ENCODE results near the gene SYNPO2L.
"Not testable (repeated sequence)": the region's sequence is repeated elsewhere in the genome, so short reads cannot be mapped to it uniquely, and the experiment has no call there.

SYNPO2L gene

DNA sequence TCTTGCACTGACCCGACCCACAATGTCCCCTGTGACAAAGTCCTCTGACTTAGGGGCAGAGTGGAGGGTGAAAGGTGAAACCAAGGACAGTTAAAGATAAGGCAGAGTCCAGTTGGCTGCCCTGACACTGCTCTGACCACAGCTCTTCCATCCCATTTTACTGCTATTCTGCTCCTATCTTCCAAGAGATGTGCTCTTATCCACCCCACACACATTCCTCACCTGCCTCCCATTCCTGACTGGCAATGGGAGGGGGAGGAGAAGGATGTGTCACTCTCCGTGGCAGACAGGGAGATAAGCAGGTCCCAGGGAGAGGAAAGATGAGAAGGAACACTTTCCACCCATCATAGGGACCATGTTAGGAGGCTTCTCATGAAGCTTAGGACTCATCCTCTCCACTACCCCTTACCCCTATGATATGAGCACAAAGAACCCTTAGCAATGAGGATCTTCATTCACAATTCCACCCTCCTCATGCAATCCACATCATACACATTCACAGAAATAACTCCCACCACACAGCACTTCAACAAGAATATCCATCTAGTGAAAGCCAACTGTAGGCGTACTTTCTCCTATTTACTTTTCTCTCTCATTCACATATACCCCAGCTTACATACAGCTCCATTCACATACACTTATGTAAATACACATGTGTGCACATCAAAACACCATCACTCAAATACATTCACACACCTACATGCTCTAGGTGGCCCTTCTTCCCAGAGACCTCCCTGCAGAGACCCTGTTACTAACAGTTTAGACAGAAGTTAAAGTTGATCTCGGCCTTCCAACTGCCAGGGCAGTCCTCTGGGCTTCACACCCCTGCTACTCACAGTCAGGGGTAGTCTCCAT is 6.6 kb downstream of the SYNPO2L start:
- DNase-seq, result peak; percentile 46

GRCh38 chr10:73647875-73648651 is 7.8 kb downstream of the SYNPO2L start:
- no peak for DNase-seq

DNA sequence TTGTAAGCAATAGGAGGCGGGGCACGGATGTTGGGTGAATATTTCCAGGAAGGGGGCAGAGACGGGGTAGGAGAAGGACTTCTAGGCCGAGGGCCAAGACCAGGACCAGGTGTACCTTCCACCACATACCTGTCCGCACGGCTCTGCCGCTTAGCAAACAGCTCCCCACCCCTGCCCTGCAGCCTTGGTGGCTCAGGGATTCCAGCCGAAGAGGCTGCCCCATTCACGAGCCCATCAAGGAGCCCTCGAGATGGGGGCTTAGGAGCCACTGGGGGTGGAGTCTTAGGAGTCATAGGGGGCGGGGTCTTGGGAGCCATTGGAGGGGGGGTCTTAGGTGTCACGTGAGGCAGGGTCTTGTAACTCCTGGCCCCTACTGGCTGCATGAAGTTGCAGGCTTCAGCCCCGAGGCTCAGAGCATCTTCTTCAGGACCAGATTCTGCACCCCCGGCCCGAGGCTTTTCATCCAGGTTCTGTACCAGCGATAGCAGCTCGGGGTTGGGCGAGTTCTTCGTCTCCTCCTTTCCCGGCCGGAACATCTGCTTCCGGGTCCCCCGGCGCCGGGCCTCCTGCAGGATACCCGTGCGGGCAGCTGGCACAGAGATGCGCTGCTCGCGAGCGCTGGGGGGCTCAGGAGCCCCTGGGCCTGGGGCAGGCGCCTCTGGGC is 8.5 kb downstream of the SYNPO2L start:
- DNase-seq, result peak; percentile 57

DNA sequence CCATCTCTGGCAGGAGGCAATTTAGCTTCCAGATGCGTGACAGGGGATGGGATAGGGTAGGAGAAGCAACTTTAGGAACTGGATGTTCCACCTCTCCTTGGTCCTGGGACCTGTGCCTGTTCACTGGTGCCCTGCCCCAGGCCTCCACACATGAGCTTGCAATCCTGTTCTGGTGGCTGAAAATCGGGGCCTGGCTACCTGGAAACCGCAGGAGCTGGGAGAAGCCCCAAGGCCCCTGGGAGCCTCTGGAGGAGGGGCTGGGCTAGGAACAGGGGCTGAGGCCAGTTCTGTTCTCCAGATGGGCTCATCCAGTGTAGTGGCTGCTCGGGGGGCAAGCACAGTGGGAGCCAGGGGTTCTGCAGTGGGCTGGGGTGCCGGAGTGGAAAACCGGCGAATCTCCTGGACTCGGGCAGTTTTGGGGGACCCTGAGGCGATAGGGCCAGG is 9.2 kb downstream of the SYNPO2L start:
- no peak for DNase-seq

- no peak for DNase-seq
Observed at GRCh38 chr10:73645251-73645650, 10.6 kb downstream of the SYNPO2L start.

DNA sequence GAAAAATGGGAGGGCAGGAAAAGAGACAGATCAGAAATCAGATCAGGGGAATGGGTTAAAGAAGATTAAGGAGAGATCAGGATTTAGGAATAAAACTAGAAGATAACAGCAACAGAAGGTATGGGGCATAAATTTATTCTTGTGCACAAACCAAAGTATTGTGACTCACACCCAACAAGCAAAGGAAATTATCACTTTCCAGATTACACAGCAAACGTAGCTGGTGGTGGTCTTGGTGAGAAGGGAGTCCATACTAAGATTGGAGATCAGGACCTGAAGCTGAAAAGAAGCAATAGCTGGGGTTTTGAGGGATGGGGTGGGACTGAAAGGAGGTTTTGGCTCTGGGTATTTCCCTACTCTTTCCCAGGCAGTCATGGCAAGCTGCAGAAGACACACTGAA is 11.1 kb downstream of the SYNPO2L start:
- DNase-seq, result no peak

- DNase-seq, result peak; percentile 69
Observed at GRCh38 chr10:73644015-73644743, 11.7 kb downstream of the SYNPO2L start.

- DNase-seq, result no peak
Observed at GRCh38 chr10:73643362-73643761, 12.5 kb downstream of the SYNPO2L start.

DNA sequence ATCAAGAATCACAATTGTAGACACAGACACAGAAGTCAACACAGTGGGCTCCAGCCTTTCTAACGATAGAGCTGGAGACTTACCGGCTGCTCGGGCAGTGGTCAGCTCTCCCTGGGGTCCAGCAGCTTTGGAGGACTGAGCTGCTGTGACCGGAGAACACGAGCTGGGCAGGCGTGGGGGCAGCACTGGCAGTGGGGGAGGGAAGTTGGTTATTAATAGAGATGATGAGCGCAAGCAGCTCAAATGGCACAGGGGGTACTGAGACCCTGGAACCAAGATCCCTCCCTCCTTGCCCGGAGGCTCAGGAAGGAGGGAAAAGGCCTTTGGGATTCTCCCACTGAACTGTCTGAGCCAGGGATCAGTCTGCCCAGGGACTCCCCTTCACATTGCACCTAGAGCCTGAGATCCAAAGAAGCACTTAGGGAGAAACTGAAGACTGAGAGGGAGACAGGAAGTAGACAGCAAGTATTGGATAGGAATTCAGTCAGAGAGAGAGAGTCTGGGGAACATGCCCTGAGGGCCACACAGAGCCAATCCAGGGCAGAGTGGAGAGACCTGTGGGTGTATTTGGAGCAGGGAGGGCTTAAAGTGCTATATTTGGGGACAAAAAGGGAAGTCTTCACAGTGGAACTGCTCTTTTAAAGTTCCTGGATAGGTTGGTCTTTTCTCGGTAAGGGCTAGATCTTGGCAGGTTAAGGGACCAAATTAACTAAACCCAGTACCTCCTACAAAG is 14.3 kb downstream of the SYNPO2L start, which contains the start of gene MYOZ1:
Gene MYOZ1, minus strand, starts transcription at position 147 of the 733 bp plus-strand sequence. CDS start 1,457 bp downstream, outside the sequence.
- DNase-seq, result no peak

DNA sequence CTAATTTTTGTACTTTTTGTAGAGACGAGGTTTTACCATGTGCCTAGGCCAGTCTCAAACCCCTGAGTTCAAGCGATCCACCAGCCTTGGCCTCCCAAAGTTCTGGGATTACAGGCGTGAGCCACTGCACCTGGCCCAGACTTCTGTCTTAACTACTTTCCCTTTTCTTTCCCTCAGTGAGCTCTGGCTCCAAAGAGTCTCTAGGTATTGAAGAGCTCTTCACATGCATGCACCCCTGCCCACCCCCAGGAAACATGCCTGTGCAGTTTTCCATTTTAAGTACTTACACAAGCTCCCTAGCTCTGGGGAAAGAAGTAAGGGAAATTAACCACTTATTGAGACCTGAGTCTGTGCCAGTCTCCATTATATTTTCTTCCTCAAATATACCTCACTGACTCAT is 16.5 kb downstream of the SYNPO2L start:
- no peak for DNase-seq

DNA sequence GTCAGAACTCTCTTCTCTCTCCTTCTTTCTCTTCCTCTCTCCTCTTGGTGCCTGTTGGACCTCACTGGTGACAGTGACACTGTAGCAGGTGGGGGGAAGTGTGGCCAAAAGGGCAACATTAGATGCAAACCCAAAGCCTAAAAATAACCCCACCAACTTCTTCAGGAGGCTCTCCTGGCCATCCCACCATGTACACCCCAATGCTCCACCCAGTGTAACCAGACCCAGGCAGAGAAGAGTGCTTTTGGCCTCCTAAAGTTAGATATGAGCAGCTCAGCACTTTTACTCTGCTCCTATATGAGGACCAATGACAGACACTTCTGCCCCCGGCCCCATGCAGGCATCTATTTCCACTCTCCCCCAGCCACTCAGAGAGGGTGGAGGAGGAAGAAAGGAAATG is 20.0 kb downstream of the SYNPO2L start:
- DNase-seq, result no peak

GRCh38 chr10:73634421-73634820 is 21.4 kb downstream of the SYNPO2L start:
- no peak for DNase-seq

GRCh38 chr10:73629165-73629564 is 26.7 kb downstream of the SYNPO2L start:
- DNase-seq, result no peak

- no peak for DNase-seq
Observed at GRCh38 chr10:73628405-73628804, 27.4 kb downstream of the SYNPO2L start.

GRCh38 chr10:73627300-73627699 is 28.5 kb downstream of the SYNPO2L start:
- no peak for DNase-seq

GRCh38 chr10:73625884-73626752 is 29.7 kb downstream of the SYNPO2L start:
- DNase-seq, result peak; percentile 98

DNA sequence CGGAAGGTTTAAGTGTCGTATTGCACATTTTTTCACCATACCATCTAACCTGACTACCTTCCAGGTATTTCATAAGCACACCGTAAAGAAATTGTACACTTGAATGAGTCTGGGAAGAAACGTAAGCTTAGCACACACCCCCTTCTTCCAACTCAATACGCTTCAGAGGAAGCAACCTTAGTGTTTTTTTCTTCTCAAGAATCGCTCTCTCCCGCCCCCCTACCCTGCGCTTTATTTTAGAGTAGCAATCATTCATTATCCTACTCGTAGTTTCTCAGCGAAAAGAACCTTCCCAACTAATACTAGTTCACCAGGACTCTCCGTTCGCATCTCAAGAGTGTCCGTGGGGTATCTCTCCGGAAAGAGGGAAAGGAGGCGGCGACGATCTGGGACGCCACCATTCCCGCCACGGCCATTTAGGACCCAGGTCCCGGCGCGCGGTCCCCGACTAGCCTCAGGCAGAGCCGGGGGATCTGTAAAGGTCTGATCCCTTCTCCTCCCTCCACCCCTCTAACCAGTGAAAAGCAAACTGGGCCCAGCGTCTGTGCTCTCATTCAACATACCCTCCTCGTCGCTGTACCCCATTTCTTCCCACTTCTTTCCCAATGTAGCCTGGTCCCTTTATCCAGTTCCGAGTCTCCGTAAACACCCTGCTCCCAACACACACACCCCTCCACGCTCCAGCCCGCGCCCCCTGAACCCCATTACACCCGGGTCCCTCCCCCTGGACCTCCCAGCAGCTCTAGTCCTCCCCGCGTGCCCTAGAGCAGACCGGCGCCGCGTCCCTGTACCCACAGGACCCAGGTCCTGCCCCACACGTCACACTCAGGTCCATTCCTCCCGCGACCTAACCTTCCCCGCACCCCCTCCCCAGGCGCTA is 30.6 kb downstream of the SYNPO2L start:
- peak; percentile 9 for DNase-seq

GRCh38 chr10:73623056-73623455 is 32.8 kb downstream of the SYNPO2L start:
- DNase-seq, result no peak

DNA sequence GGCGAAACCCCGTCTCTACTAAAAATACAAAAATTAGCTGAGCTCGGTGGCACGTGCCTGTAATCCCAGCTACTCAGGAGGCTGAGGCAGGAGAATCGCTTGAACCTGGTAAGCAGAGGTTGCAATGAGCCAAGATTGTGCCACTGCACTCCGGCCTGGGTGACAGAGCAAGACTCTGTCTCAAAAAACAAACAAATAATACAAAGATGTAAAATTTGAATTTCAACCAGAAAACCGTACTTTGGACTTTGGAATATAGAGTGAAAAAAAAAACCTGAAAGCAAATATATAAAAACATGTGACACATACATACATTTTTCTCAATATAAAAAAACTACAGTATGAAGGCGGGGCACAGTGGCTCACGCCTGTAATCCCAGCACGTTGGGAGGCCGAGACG is 34.9 kb downstream of the SYNPO2L start:
- DNase-seq, result not testable (repeated sequence)

DNA sequence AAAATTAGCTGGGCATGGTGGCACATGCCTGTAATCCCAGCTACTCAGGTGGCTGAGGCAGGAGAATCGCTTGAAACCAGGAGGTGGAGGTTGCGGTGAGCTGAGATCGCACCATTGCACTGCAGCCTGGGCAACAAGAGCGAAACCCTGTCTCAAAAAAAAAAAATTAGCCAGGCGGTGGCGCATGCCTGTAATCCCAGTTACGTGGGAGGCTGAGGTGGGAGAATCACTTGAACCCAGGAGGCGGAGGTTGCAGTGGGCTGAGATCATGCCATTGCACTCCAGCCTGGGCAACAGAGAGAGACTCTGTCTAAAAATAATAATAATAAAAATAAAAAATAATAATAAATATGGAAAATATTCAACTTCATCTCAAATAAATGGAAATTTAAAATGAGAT is 38.7 kb downstream of the SYNPO2L start:
- not testable (repeated sequence) for DNase-seq
